MCF 10A (cell line): Measurements from ENCODE around the gene OXER1. TPM values are rescaled to one million over a fixed set of nuclear protein-coding genes. Genes with fewer than 3 reads are reported as not detected.

Experiments
- BruUV-seq: library from RNA; stranded (reverse); fragments of 400-500 nt; replicated peaks from 2 replicates; lab custom pipeline; 2021; lab: Mats Ljungman, UMichigan
- CTCF ChIA-PET: fragments of 300-600 bp; sonication (Branson Sonifier 250); formaldehyde crosslinking; extraction: SDS; loops from one replicate; lab custom pipeline; 2021; ENCODE audit warnings: antibody characterized with exemption, inconsistent platforms; lab: Yijun Ruan, JAX
- POLR2A ChIA-PET: fragments of 300-600, 350-650 bp; sonication (Branson Sonifier 250); formaldehyde crosslinking; extraction: SDS; loops from one replicate; lab custom pipeline; 2020; ENCODE audit warnings: antibody characterized with exemption, inconsistent platforms; lab: Yijun Ruan, JAX
- DNase-seq: peaks from one replicate; pipeline ENCODE4 v3.0.0-alpha.2; 2018; ENCODE audit not compliant: unreplicated experiment
- H3K27ac Mint-ChIP-seq: one replicate; pipeline ENCODE4 v1.8.0; 2022; ENCODE audit warnings: mild to moderate bottlenecking, low read depth, mixed read lengths; ENCODE audit not compliant: unreplicated experiment
- H3K27me3 Mint-ChIP-seq: one replicate; pipeline ENCODE4 v1.8.0; 2022; ENCODE audit warnings: mixed read lengths; ENCODE audit not compliant: insufficient read depth, unreplicated experiment
- H3K36me3 Mint-ChIP-seq: one replicate; pipeline ENCODE4 v1.8.0; 2022; ENCODE audit warnings: mild to moderate bottlenecking, moderate library complexity, mixed read lengths; ENCODE audit not compliant: insufficient read depth, unreplicated experiment
- H3K4me1 Mint-ChIP-seq: one replicate; pipeline ENCODE4 v1.8.0; 2022; ENCODE audit warnings: mixed read lengths; ENCODE audit not compliant: insufficient read depth, unreplicated experiment
- H3K4me3 Mint-ChIP-seq: one replicate; pipeline ENCODE4 v1.8.0; 2022; ENCODE audit warnings: mild to moderate bottlenecking, moderate library complexity, mixed read lengths; ENCODE audit not compliant: unreplicated experiment
- H3K9me3 Mint-ChIP-seq: one replicate; pipeline ENCODE4 v1.8.0; 2022; ENCODE audit warnings: mixed read lengths; ENCODE audit not compliant: unreplicated experiment
- CTCF ChIP-seq: fragments of 200-600 bp; IDR thresholded peaks from one replicate; pipeline ENCODE4 v1.8.0; 2022; ENCODE audit warnings: antibody characterized with exemption, mild to moderate bottlenecking; ENCODE audit not compliant: unreplicated experiment
- intact Hi-C: fragments of 100-400 bp; cut with micrococcal nuclease; formaldehyde crosslinking; loops from 2 replicates; pipeline ENCODE4 v1.14.1; 2022
- total RNA-seq: library from RNA; stranded (reverse); gene quantifications from 2 replicates; pipeline ENCODE4 v1.2.3, GENCODE V29; 2022

Gene OXER1
- total RNA-seq, 1 experiment from 2014 or later, result not detected

- BruUV-seq, result no TSS peak
- no peak for TF ChIP-seq CTCF
- ChIA-PET CTCF (no interaction called here), POLR2A (no interaction called here)
- no peak overlapping the region for H3K4me3 Mint-ChIP-seq
- H3K27me3 Mint-ChIP-seq, result no peaks in the 10 kb centered on the region
- H3K36me3 Mint-ChIP-seq, result no peaks in the 10 kb centered on the region
- H3K9me3 Mint-ChIP-seq, result no peaks in the 10 kb centered on the region
- no peak for DNase-seq
- intact Hi-C loops, result no loop called here
- no peak overlapping the region for H3K27ac Mint-ChIP-seq
- peaks cover 6% of the 10 kb centered on the region for H3K4me1 Mint-ChIP-seq
Measured at GRCh38 chr2:42748840-42749239, 15.1 kb downstream of the OXER1 start.

GRCh38 chr2:42747422-42747821 lies 16.5 kb downstream of the OXER1 start:
- ChIA-PET CTCF (no interaction called here), POLR2A (no interaction called here)
- no peak overlapping the region for H3K4me3 Mint-ChIP-seq
- no peak for DNase-seq
- no TSS peak for BruUV-seq
- TF ChIP-seq CTCF, result no peak
- intact Hi-C loops, result no loop called here
- peaks cover 6% of the 10 kb centered on the region for H3K4me1 Mint-ChIP-seq
- H3K27me3 Mint-ChIP-seq, result no peaks in the 10 kb centered on the region
- H3K27ac Mint-ChIP-seq, result no peak overlapping the region
- no peaks in the 10 kb centered on the region for H3K9me3 Mint-ChIP-seq
- no peaks in the 10 kb centered on the region for H3K36me3 Mint-ChIP-seq

- no peak overlapping the region for H3K27ac Mint-ChIP-seq
- no peak for TF ChIP-seq CTCF
- peaks cover 6% of the 10 kb centered on the region for H3K4me1 Mint-ChIP-seq
- peaks cover 3% of the 10 kb centered on the region for H3K9me3 Mint-ChIP-seq
- H3K4me3 Mint-ChIP-seq, result no peak overlapping the region
- ChIA-PET CTCF (interaction anchor here (0.7 kb wide), 1 partner anchor 84 kb away, joined by 3 read pairs; no protein-coding TSS in a partner anchor), POLR2A (no interaction called here)
- intact Hi-C loops, result no loop called here
- H3K36me3 Mint-ChIP-seq, result no peaks in the 10 kb centered on the region
- BruUV-seq, result no TSS peak
- H3K27me3 Mint-ChIP-seq, result no peaks in the 10 kb centered on the region
- no peak for DNase-seq
Measured at GRCh38 chr2:42744545-42745082, 19.3 kb downstream of the OXER1 start.

GRCh38 chr2:42743659-42743990 lies 20.3 kb downstream of the OXER1 start:
- no peak for DNase-seq
- CTCF ChIA-PET, result no interaction called here
- H3K36me3 Mint-ChIP-seq, result no peaks in the 10 kb centered on the region
- no TSS peak for BruUV-seq
- no peak for TF ChIP-seq CTCF
- H3K27ac Mint-ChIP-seq, result no peak overlapping the region
- H3K27me3 Mint-ChIP-seq, result no peaks in the 10 kb centered on the region
- no peak overlapping the region for H3K4me3 Mint-ChIP-seq
- intact Hi-C loops, result no loop called here
- POLR2A ChIA-PET, result no interaction called here
- H3K9me3 Mint-ChIP-seq, result peaks cover 13% of the 10 kb centered on the region
- peaks cover 6% of the 10 kb centered on the region for H3K4me1 Mint-ChIP-seq
